PC-9 (cell line): ENCODE results near the gene DSN1. TPM values are rescaled to one million over a fixed set of nuclear protein-coding genes. Genes with fewer than 3 reads are reported as not detected.

Source experiments
- BruUV-seq: library from RNA; stranded (reverse); fragments of 400-500 nt; replicated peaks from 2 replicates; lab custom pipeline; 2021; lab: Mats Ljungman, UMichigan
- CTCF ChIA-PET: fragments of 300-600 bp; sonication (Branson Sonifier 250); formaldehyde crosslinking; loops from one replicate; lab custom pipeline; 2022; ENCODE audit warnings: antibody characterized with exemption; lab: Charles Lee
- POLR2A ChIA-PET: fragments of 300-600 bp; sonication (Branson Sonifier 250); formaldehyde crosslinking; loops from one replicate; lab custom pipeline; 2022; ENCODE audit warnings: antibody characterized with exemption; ENCODE audit not compliant: unreplicated experiment; lab: Charles Lee
- DNase-seq, 2 experiments: peaks; one replicate each; pipeline versions ENCODE4 v3.0.0 to v3.0.0-alpha.2; 2015 to 2022; ENCODE audit warnings: mixed read lengths in 1 of 2
- H2AFZ ChIP-seq: fragments of 200-600 bp; sonication (generic); 2 replicates; pipeline ENCODE4 v1.8.1; 2017; ENCODE audit warnings: antibody characterized with exemption
- H3F3A ChIP-seq: fragments of 200-600 bp; sonication (generic); 2 replicates; pipeline ENCODE4 v1.8.1; 2017; ENCODE audit warnings: antibody characterized with exemption, mild to moderate bottlenecking, low read depth; ENCODE audit not compliant: insufficient read depth
- H3K27ac ChIP-seq: fragments of 200-600 bp; sonication (generic); 2 replicates; pipeline ENCODE4 v1.6.1; 2016; ENCODE audit warnings: mixed run types
- H3K27me3 ChIP-seq: fragments of 200-600 bp; sonication (generic); 2 replicates; pipeline ENCODE4 v1.6.1; 2016; ENCODE audit warnings: low read depth, mixed run types; ENCODE audit not compliant: insufficient read depth
- H3K36me3 ChIP-seq: fragments of 200-600 bp; sonication (generic); 2 replicates; pipeline ENCODE4 v1.6.1; 2016; ENCODE audit warnings: low read depth, mixed run types
- H3K4me1 ChIP-seq: fragments of 200-600 bp; sonication (generic); replicated peaks from 2 replicates; pipeline ENCODE4 v1.6.1; 2016; ENCODE audit warnings: mixed run types; ENCODE audit not compliant: insufficient read depth
- H3K4me2 ChIP-seq: fragments of 200-600 bp; sonication (generic); 2 replicates; pipeline ENCODE4 v1.6.1; 2017; ENCODE audit warnings: mixed run types
- H3K4me3 ChIP-seq: fragments of 200-600 bp; sonication (generic); 2 replicates; pipeline ENCODE4 v1.6.1; 2016; ENCODE audit warnings: mixed run types
- H3K79me2 ChIP-seq: fragments of 200-600 bp; sonication (generic); 2 replicates; pipeline ENCODE4 v1.6.1; 2017; ENCODE audit warnings: low read depth, mixed run types
- H3K9me2 ChIP-seq: fragments of 200-600 bp; sonication (generic); 2 replicates; pipeline ENCODE4 v1.8.1; 2017; ENCODE audit warnings: mild to moderate bottlenecking; ENCODE audit not compliant: insufficient read depth
- H3K9me3 ChIP-seq: fragments of 200-600 bp; sonication (generic); 2 replicates; pipeline ENCODE4 v1.8.1; 2016; ENCODE audit warnings: low read depth; ENCODE audit not compliant: insufficient read depth
- H4K20me1 ChIP-seq: fragments of 200-600 bp; sonication (generic); 2 replicates; pipeline ENCODE4 v1.8.1; 2017; ENCODE audit not compliant: insufficient read depth
- EZH2 ChIP-seq: fragments of 200-600 bp; sonication (generic); IDR thresholded peaks from 2 replicates; pipeline ENCODE4 v1.8.0; 2017; ENCODE audit warnings: antibody characterized with exemption, low read depth
- intact Hi-C: fragments of 100-400 bp; cut with micrococcal nuclease; formaldehyde crosslinking; loops from one replicate; pipeline ENCODE4 v1.10.0; 2022; ENCODE audit not compliant: unreplicated experiment
- total RNA-seq: library from RNA; stranded (reverse); gene quantifications from 2 replicates; pipeline ENCODE4 v1.2.3, GENCODE V29; 2021
- TF ChIP-seq, protein P1 (sequence below): fragments of 200-600 bp; sonication (generic); conservative IDR thresholded peaks from 2 replicates; pipeline ENCODE4 v1.6.1; 2017; ENCODE audit warnings: mixed run types, antibody characterized with exemption, mild to moderate bottlenecking, moderate library complexity

Gene DSN1
- total RNA-seq, 1 experiment from 2014 or later, result 32.4 TPM

DNA sequence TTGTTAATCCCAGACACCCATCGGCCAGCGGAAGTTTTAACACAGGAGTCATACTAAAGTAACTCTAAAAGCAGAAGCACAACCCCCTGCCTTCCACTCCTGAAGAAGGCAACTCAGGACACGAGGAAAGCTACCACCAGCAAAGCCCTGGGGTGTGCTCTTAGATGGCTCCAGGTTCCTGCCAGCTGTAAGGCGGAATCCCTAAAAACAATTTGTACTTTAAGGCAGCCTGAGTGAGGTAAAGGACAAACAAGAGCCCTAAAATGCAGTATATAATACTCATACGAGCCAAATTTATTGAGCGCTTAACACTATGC lies 36.4 kb downstream of the DSN1 start:
- Histone ChIP-seq H2AFZ (no peak overlapping the region), H3K4me3 (no peak overlapping the region), H3K9me3 (no peaks in the 10 kb centered on the region), H3K27me3 (no peaks in the 10 kb centered on the region), H3K4me1 (no peaks in the 10 kb centered on the region), H3F3A (no peaks in the 10 kb centered on the region), H3K4me2 (no peak overlapping the region), H3K27ac (no peak overlapping the region), H4K20me1 (no peaks in the 10 kb centered on the region), H3K79me2 (no peaks in the 10 kb centered on the region), H3K36me3 (no peaks in the 10 kb centered on the region), H3K9me2 (no peaks in the 10 kb centered on the region)
- BruUV-seq, result no TSS peak
- intact Hi-C loops, result no loop called here
- no peak for DNase-seq
- POLR2A ChIA-PET, result no interaction called here
- TF ChIP-seq EZH2, result no peak
- TF ChIP-seq, protein P1, sequence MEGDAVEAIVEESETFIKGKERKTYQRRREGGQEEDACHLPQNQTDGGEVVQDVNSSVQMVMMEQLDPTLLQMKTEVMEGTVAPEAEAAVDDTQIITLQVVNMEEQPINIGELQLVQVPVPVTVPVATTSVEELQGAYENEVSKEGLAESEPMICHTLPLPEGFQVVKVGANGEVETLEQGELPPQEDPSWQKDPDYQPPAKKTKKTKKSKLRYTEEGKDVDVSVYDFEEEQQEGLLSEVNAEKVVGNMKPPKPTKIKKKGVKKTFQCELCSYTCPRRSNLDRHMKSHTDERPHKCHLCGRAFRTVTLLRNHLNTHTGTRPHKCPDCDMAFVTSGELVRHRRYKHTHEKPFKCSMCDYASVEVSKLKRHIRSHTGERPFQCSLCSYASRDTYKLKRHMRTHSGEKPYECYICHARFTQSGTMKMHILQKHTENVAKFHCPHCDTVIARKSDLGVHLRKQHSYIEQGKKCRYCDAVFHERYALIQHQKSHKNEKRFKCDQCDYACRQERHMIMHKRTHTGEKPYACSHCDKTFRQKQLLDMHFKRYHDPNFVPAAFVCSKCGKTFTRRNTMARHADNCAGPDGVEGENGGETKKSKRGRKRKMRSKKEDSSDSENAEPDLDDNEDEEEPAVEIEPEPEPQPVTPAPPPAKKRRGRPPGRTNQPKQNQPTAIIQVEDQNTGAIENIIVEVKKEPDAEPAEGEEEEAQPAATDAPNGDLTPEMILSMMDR, result no peak
- CTCF ChIA-PET, result no interaction called here

DNA sequence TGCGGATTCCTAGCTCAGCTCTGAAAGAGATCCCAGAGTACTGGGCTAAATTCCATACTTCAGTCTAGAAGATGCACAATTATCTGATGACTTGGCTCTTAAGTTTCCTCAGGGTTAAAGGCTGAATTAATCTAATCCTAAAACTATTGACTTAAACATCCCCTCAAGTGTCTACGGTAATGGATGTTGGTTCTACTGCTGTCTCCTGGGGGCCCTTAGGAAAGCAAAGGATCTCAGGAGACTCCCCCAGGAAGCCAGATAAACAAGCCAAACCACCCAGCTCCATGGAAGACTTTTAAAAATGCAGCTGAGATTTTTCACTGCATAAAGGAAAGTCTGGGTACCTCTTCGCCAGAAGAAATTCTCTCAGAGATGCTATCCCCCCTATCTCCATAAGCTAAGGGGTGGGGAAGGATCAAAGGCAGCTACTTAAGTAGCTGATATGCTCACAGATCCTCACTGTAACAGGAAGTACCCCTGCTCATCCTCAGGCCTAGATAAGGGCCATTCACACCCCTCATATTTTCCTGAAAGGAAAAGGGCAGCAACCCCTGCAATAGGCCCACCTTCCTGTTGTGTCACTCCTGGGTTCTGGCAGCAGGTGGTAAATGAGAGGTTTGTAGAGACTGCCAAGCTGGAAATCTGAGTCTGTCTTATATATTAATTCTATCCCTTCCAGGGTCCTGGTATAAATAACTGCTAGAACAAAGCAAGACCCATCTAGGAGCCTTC lies 36.9 kb downstream of the DSN1 start:
- no peaks in the 10 kb centered on the region for H3K4me1 ChIP-seq
- no peak for TF ChIP-seq EZH2
- TF ChIP-seq, protein P1, result no peak
- H4K20me1 ChIP-seq, result no peaks in the 10 kb centered on the region
- no peak overlapping the region for H3K4me2 ChIP-seq
- intact Hi-C loops, result no loop called here
- H3K27ac ChIP-seq, result no peak overlapping the region
- no peak overlapping the region for H3K4me3 ChIP-seq
- H3K9me3 ChIP-seq, result no peaks in the 10 kb centered on the region
- ChIA-PET POLR2A (interaction anchor here (0.6 kb wide), 2 partner anchors 8 to 15 kb away, joined by 8 to 21 read pairs; no protein-coding TSS in a partner anchor), CTCF (no interaction called here)
- no peaks in the 10 kb centered on the region for H3K27me3 ChIP-seq
- no peaks in the 10 kb centered on the region for H3K9me2 ChIP-seq
- no peaks in the 10 kb centered on the region for H3K79me2 ChIP-seq
- H2AFZ ChIP-seq, result no peak overlapping the region
- no peak for DNase-seq
- H3K36me3 ChIP-seq, result no peaks in the 10 kb centered on the region
- no peaks in the 10 kb centered on the region for H3F3A ChIP-seq
- no TSS peak for BruUV-seq

DNA sequence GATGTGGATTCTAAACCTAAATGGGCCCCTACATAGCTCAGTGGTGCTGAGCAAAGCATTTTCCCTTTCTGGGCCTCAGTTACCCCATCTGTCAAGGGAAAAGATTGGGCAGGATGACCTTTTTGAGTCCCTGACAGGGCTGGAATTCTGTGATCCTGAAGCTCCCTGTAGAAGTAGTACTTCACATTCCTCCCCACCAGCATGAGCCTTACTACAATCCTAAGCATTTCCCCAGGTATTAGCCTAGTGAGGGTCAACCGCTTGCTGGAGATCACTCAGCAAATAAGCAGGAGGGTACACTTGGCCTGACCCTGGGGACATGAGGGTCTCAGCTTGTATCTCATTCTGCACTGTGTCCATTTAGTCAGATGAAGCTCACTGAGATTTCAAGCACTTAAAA lies 41.1 kb downstream of the DSN1 start:
- BruUV-seq, result no TSS peak
- H3K4me1 ChIP-seq, result no peaks in the 10 kb centered on the region
- H3K9me2 ChIP-seq, result no peaks in the 10 kb centered on the region
- no peak overlapping the region for H3K4me3 ChIP-seq
- DNase-seq, result no peak
- H4K20me1 ChIP-seq, result no peaks in the 10 kb centered on the region
- no peaks in the 10 kb centered on the region for H3K36me3 ChIP-seq
- no peak overlapping the region for H3K27ac ChIP-seq
- no peaks in the 10 kb centered on the region for H3K79me2 ChIP-seq
- ChIA-PET CTCF (no interaction called here), POLR2A (interaction anchor here (0.5 kb wide), 1 partner anchor 1693 kb away, joined by 3 read pairs; no protein-coding TSS in a partner anchor)
- H3K27me3 ChIP-seq, result no peaks in the 10 kb centered on the region
- no peak overlapping the region for H3K4me2 ChIP-seq
- H2AFZ ChIP-seq, result no peak overlapping the region
- no peaks in the 10 kb centered on the region for H3F3A ChIP-seq
- H3K9me3 ChIP-seq, result no peaks in the 10 kb centered on the region
- TF ChIP-seq EZH2, result no peak
- TF ChIP-seq, protein P1, result no peak
- intact Hi-C loops, result no loop called here
